Nephron progenitor cell (in vitro differentiated cells): ENCODE measurements around the gene OXLD1.

Source experiments
- DNase-seq: peaks from one replicate; pipeline ENCODE4 v3.0.0; 2021
- H3K27ac Mint-ChIP-seq: 2 replicates; pipeline ENCODE4 v1.8.0; 2021; ENCODE audit warnings: mild to moderate bottlenecking, moderate library complexity, mixed read lengths
- H3K27me3 Mint-ChIP-seq: 2 replicates; pipeline ENCODE4 v1.8.0; 2021; ENCODE audit warnings: mild to moderate bottlenecking, low read depth, mixed read lengths; ENCODE audit not compliant: poor library complexity
- H3K36me3 Mint-ChIP-seq: 2 replicates; pipeline ENCODE4 v1.8.0; 2021; ENCODE audit warnings: low read depth, mixed read lengths
- H3K4me1 Mint-ChIP-seq: 2 replicates; pipeline ENCODE4 v1.8.0; 2021; ENCODE audit warnings: mixed read lengths
- H3K4me3 Mint-ChIP-seq: 2 replicates; pipeline ENCODE4 v1.8.0; 2021; ENCODE audit warnings: mild to moderate bottlenecking, moderate library complexity, mixed read lengths
- H3K9me3 Mint-ChIP-seq: 2 replicates; pipeline ENCODE4 v1.8.0; 2021; ENCODE audit warnings: mild to moderate bottlenecking, moderate library complexity, mixed read lengths
- TF ChIP-seq, protein P1 (sequence below): fragments of 200-600 bp; sonication (generic); IDR thresholded peaks from 2 replicates; pipeline ENCODE4 v1.5.0; 2021; ENCODE audit warnings: antibody characterized with exemption

OXLD1 gene

DNA sequence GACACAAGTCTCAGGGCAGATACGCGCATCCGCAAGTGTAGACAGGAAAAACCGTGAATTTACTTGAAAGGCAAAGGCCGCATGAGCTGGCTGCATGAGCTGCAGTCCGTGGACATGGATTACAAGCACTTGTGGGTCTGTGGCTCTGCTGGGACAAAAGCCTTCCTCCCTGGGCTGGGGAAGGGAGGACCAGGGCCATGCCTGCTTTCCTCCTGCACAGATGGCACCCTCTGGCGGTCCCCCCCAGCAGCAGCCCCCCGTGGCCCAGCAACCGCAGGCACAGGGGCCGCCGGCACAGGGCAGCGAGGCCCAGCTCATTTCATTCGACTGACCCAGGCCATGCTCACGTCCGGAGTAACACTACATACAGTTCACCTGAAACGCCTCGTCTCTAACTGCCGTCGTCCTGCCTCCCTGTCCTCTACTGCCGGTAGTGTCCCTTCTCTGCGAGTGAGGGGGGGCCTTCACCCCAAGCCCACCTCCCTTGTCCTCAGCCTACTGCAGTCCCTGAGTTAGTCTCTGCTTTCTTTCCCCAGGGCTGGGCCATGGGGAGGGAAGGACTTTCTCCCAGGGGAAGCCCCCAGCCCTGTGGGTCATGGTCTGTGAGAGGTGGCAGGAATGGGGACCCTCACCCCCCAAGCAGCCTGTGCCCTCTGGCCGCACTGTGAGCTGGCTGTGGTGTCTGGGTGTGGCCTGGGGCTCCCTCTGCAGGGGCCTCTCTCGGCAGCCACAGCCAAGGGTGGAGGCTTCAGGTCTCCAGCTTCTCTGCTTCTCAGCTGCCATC lies 35.1 kb upstream of the OXLD1 start:
- H3K36me3 Mint-ChIP-seq: peaks cover 51% of the 10 kb centered on the region
- H3K4me1 Mint-ChIP-seq: peaks cover 27% of the 10 kb centered on the region
- H3K4me3 Mint-ChIP-seq: peak overlapping the region; percentile 97
- peaks cover 3% of the 10 kb centered on the region for H3K9me3 Mint-ChIP-seq
- no peak for DNase-seq
- no peak overlapping the region for H3K27ac Mint-ChIP-seq
- TF ChIP-seq, protein P1, sequence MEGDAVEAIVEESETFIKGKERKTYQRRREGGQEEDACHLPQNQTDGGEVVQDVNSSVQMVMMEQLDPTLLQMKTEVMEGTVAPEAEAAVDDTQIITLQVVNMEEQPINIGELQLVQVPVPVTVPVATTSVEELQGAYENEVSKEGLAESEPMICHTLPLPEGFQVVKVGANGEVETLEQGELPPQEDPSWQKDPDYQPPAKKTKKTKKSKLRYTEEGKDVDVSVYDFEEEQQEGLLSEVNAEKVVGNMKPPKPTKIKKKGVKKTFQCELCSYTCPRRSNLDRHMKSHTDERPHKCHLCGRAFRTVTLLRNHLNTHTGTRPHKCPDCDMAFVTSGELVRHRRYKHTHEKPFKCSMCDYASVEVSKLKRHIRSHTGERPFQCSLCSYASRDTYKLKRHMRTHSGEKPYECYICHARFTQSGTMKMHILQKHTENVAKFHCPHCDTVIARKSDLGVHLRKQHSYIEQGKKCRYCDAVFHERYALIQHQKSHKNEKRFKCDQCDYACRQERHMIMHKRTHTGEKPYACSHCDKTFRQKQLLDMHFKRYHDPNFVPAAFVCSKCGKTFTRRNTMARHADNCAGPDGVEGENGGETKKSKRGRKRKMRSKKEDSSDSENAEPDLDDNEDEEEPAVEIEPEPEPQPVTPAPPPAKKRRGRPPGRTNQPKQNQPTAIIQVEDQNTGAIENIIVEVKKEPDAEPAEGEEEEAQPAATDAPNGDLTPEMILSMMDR: no peak
- no peaks in the 10 kb centered on the region for H3K27me3 Mint-ChIP-seq

DNA sequence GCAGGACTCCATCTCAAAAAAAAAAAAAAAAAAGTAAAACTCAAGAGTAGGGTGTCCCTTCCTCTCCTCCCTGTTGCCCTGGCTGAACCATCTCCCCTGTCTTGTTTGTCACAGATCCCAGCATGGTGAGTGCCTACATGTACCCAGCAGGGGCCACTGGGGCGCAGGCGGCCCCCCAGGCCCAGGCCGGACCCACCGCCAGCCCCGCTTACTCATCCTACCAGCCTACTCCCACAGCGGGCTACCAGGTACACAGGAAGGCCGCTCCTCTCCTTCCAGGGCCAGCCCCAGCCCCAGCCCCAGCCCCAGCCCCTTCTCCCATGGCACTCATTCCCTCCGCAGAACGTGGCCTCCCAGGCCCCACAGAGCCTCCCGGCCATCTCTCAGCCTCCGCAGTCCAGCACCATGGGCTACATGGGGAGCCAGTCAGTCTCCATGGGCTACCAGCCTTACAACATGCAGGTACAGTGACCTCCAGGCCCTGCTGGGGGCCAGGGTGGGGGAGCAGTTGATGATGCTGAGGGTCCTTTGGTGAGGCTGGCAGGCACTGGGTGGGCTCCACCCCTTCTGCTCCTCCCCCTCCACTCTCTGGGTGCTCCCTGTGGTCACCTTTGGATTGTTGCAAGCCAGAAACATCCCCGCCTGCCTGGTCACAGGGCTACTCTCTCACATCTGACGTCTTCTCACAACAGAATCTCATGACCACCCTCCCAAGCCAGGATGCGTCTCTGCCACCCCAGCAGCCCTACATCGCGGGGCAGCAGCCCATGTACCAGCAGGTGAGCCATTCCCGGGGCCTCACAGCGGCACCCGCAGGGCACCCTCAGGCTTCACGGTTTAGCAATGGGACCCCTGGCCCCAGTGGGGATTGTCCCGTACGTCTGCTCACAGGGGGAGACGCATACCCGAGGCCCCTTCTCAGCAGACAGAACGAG lies 34.2 kb upstream of the OXLD1 start:
- peaks cover 3% of the 10 kb centered on the region for H3K9me3 Mint-ChIP-seq
- H3K4me3 Mint-ChIP-seq: peak overlapping the region; percentile 70
- no peak overlapping the region for H3K27ac Mint-ChIP-seq
- no peak for DNase-seq
- TF ChIP-seq, protein P1: no peak
- H3K27me3 Mint-ChIP-seq: no peaks in the 10 kb centered on the region
- peaks cover 27% of the 10 kb centered on the region for H3K4me1 Mint-ChIP-seq
- peaks cover 43% of the 10 kb centered on the region for H3K36me3 Mint-ChIP-seq

GRCh38 chr17:81697261-81698044 lies 31.0 kb upstream of the OXLD1 start:
- Mint-ChIP-seq H3K27ac (peak overlapping the region; percentile 97), H3K36me3 (peaks cover 34% of the 10 kb centered on the region)

DNA sequence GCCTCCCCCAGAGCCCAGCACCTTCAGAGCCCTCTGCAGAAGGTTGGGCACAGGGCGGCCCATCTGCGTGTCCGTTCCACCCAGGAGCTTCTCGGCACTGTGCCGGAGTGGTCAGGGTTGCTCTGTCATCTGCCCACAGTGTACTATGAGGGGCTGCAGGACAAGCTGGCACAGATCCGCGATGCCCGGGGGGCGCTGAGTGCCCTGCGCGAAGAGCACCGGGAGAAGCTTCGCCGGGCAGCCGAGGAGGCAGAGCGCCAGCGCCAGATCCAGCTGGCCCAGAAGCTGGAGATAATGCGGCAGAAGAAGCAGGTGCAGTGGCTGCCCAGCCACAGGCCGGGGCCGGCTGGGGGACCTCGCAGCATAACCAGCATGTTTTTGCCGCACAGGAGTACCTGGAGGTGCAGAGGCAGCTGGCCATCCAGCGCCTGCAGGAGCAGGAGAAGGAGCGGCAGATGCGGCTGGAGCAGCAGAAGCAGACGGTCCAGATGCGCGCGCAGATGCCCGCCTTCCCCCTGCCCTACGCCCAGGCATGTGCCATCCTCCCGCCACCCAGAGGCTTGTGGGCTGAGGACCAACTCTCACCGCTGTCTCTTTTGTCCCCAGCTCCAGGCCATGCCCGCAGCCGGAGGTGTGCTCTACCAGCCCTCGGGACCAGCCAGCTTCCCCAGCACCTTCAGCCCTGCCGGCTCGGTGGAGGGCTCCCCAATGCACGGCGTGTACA lies 30.0 kb upstream of the OXLD1 start:
- no peak overlapping the region for H3K27ac Mint-ChIP-seq
- H3K9me3 Mint-ChIP-seq: peaks cover 3% of the 10 kb centered on the region
- no peak for DNase-seq
- TF ChIP-seq, protein P1: no peak
- H3K36me3 Mint-ChIP-seq: peaks cover 34% of the 10 kb centered on the region
- H3K4me1 Mint-ChIP-seq: peaks cover 7% of the 10 kb centered on the region
- no peaks in the 10 kb centered on the region for H3K27me3 Mint-ChIP-seq
- H3K4me3 Mint-ChIP-seq: no peak overlapping the region

More at GRCh38 chr17:81697261-81698044, 31.0 kb upstream of the OXLD1 start:
- no peak overlapping the region for H3K4me3 Mint-ChIP-seq
- H3K4me1 Mint-ChIP-seq: peaks cover 18% of the 10 kb centered on the region
- TF ChIP-seq, protein P1: no peak
- H3K27me3 Mint-ChIP-seq: no peaks in the 10 kb centered on the region
- DNase-seq: no peak
- H3K9me3 Mint-ChIP-seq: peaks cover 3% of the 10 kb centered on the region

DNA sequence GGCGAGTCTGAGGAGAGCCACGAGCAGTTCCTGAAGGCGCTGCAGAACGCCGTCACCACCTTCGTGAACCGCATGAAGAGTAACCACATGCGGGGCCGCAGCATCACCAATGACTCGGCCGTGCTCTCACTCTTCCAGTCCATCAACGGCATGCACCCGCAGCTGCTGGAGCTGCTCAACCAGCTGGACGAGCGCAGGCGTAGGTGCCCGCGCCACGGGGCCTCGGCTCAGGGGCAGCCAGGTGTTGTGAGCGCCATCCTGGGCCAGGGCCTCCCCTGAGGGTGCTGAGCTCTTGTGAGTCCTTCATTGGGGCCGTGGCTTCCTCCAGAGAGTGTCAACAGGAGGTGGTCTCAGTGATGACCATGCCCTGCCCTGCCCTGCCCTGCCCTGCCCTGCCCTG lies 29.4 kb upstream of the OXLD1 start:
- Mint-ChIP-seq H3K4me3 (no peak overlapping the region), H3K27me3 (no peaks in the 10 kb centered on the region), H3K4me1 (peaks cover 2% of the 10 kb centered on the region), H3K27ac (no peak overlapping the region), H3K36me3 (peaks cover 30% of the 10 kb centered on the region), H3K9me3 (peaks cover 3% of the 10 kb centered on the region)
- DNase-seq: no peak
- TF ChIP-seq, protein P1: no peak
